HEK293 (cell line): Measurements from ENCODE around the gene HOXB9.

Source experiments
- CTCF ChIA-PET: fragments of 350-600 bp; formaldehyde crosslinking; extraction: SDS; loops from one replicate; lab custom pipeline; 2021; ENCODE audit warnings: antibody characterized with exemption; lab: Yijun Ruan, JAX
- POLR2A ChIA-PET: fragments of 300-600 bp; formaldehyde crosslinking; extraction: SDS; loops from one replicate; lab custom pipeline; 2020; ENCODE audit warnings: antibody characterized with exemption, inconsistent platforms; lab: Yijun Ruan, JAX
- H3K27ac ChIP-seq: fragments of 200-500 bp; sonication (Bioruptor generic); 2 replicates; pipeline ENCODE4 v1.5.1; 2014; ENCODE audit warnings: low read depth, low read length, control low read depth, inconsistent platforms; ENCODE audit errors: extremely low read depth
- H3K36me3 ChIP-seq, 2 experiments: fragments of 200-500 bp in 1 of 2; sonication (Bioruptor generic) in 1 of 2; 1 replicate in 1 of 2; 2 replicates in 1 of 2; pipeline ENCODE4 v1.5.1; 2014 to 2017; ENCODE audit warnings: inconsistent platforms in 2 of 2, low read length in 2 of 2; ENCODE audit not compliant: control insufficient read depth in 2 of 2, insufficient read depth in 1 of 2
- H3K4me1 ChIP-seq: fragments of 200-500 bp; sonication (Bioruptor generic); 2 replicates; pipeline ENCODE4 v1.5.1; 2014; ENCODE audit warnings: mild to moderate bottlenecking, low read length, inconsistent platforms; ENCODE audit not compliant: control insufficient read depth, insufficient read depth
- H3K4me3 ChIP-seq: 2 replicates; pipeline ENCODE4 v1.5.1; 2011; ENCODE audit warnings: low read depth, mild to moderate bottlenecking, control low read depth, low read length, moderate library complexity
- H3K9me3 ChIP-seq: fragments of 200-500 bp; sonication (Bioruptor generic); 2 replicates; pipeline ENCODE4 v1.5.1; 2014; ENCODE audit warnings: low read depth, low read length, inconsistent platforms; ENCODE audit not compliant: control insufficient read depth, insufficient read depth
- EGR2 ChIP-seq: fragments of 450-650 bp; formaldehyde crosslinking; IDR thresholded peaks from 2 replicates; pipeline ENCODE4 v1.5.1; 2016; ENCODE audit warnings: low read depth, missing biosample characterization, missing genetic modification characterization
- IKZF3 ChIP-seq: fragments of 450-650 bp; IDR thresholded peaks from 2 replicates; pipeline ENCODE4 v1.5.0; 2018; ENCODE audit warnings: missing biosample characterization, mild to moderate bottlenecking, missing genetic modification characterization, moderate library complexity
- MYNN ChIP-seq: fragments of 450-650 bp; formaldehyde crosslinking; IDR thresholded peaks from 2 replicates; pipeline ENCODE4 v1.5.1; 2016; ENCODE audit warnings: missing biosample characterization, missing genetic modification characterization, borderline replicate concordance
- OSR2 ChIP-seq: fragments of 450-650 bp; formaldehyde crosslinking; IDR thresholded peaks from 2 replicates; pipeline ENCODE4 v1.5.1; 2016; ENCODE audit warnings: missing biosample characterization, missing genetic modification characterization
- PRDM1 ChIP-seq: fragments of 450-650 bp; formaldehyde crosslinking; IDR thresholded peaks from 2 replicates; pipeline ENCODE4; 2016; ENCODE audit warnings: missing biosample characterization, missing genetic modification characterization
- PRDM2 ChIP-seq: fragments of 450-650 bp; formaldehyde crosslinking; IDR thresholded peaks from 2 replicates; pipeline ENCODE4 v1.5.1; 2016; ENCODE audit warnings: missing biosample characterization, missing genetic modification characterization, borderline replicate concordance
- REPIN1 ChIP-seq: fragments of 450-650 bp; formaldehyde crosslinking; IDR thresholded peaks from 2 replicates; pipeline ENCODE4 v1.5.1; 2017; ENCODE audit warnings: missing biosample characterization, missing genetic modification characterization, low read depth
- SCRT1 ChIP-seq: fragments of 450-650 bp; formaldehyde crosslinking; IDR thresholded peaks from 2 replicates; pipeline ENCODE4 v1.5.1; 2016; ENCODE audit warnings: missing biosample characterization, missing genetic modification characterization, borderline replicate concordance
- SP7 ChIP-seq: fragments of 450-650 bp; formaldehyde crosslinking; IDR thresholded peaks from 2 replicates; pipeline ENCODE4 v1.5.1; 2016; ENCODE audit warnings: missing biosample characterization, missing genetic modification characterization
- ZBTB20 ChIP-seq: fragments of 450-650 bp; formaldehyde crosslinking; IDR thresholded peaks from 2 replicates; pipeline ENCODE4 v1.5.1; 2016; ENCODE audit warnings: missing biosample characterization, missing genetic modification characterization
- ZFHX2 ChIP-seq: fragments of 450-650 bp; formaldehyde crosslinking; conservative IDR thresholded peaks from 2 replicates; pipeline ENCODE4 v1.5.1; 2016; ENCODE audit warnings: missing biosample characterization, missing genetic modification characterization
- ZNF121 ChIP-seq: fragments of 450-650 bp; formaldehyde crosslinking; IDR thresholded peaks from 2 replicates; pipeline ENCODE4 v1.5.1; 2016; ENCODE audit warnings: missing biosample characterization, missing genetic modification characterization
- ZNF394 ChIP-seq: fragments of 450-650 bp; formaldehyde crosslinking; IDR thresholded peaks from 2 replicates; pipeline ENCODE4 v1.5.1; 2016; ENCODE audit warnings: missing biosample characterization, missing genetic modification characterization, mild to moderate bottlenecking, moderate library complexity, borderline replicate concordance
- ZNF521 ChIP-seq: fragments of 450-650 bp; formaldehyde crosslinking; IDR thresholded peaks from 2 replicates; pipeline ENCODE4 v1.5.1; 2017; ENCODE audit warnings: missing biosample characterization, mild to moderate bottlenecking, missing genetic modification characterization
- ZNF561 ChIP-seq: fragments of 450-650 bp; IDR thresholded peaks from 2 replicates; pipeline ENCODE4 v1.5.1; 2018; ENCODE audit warnings: missing biosample characterization, missing genetic modification characterization, borderline replicate concordance
- ZNF624 ChIP-seq: fragments of 450-650 bp; formaldehyde crosslinking; IDR thresholded peaks from 2 replicates; pipeline ENCODE4 v1.5.1; 2017; ENCODE audit warnings: missing biosample characterization, missing genetic modification characterization
- ZNF658 ChIP-seq: fragments of 450-650 bp; formaldehyde crosslinking; IDR thresholded peaks from 2 replicates; pipeline ENCODE4; 2016; ENCODE audit warnings: missing biosample characterization, missing genetic modification characterization
- ZNF704 ChIP-seq: fragments of 450-650 bp; formaldehyde crosslinking; IDR thresholded peaks from 2 replicates; pipeline ENCODE4 v1.5.1; 2016; ENCODE audit warnings: missing biosample characterization, missing genetic modification characterization
- ZNF76 ChIP-seq: fragments of 450-650 bp; formaldehyde crosslinking; IDR thresholded peaks from 2 replicates; pipeline ENCODE4; 2016; ENCODE audit warnings: low read depth, missing biosample characterization, missing genetic modification characterization, borderline replicate concordance
- ZNF785 ChIP-seq: fragments of 450-650 bp; formaldehyde crosslinking; IDR thresholded peaks from 2 replicates; pipeline ENCODE4 v1.5.1; 2016; ENCODE audit warnings: missing biosample characterization, missing genetic modification characterization
- TF ChIP-seq, protein P1 (sequence below): fragments of 450-650 bp; formaldehyde crosslinking; IDR thresholded peaks from 2 replicates; pipeline ENCODE4 v1.5.1; 2016; ENCODE audit warnings: missing biosample characterization, missing genetic modification characterization
- TF ChIP-seq, protein P2 (sequence below): fragments of 450-650 bp; formaldehyde crosslinking; IDR thresholded peaks from 2 replicates; pipeline ENCODE4 v1.5.1; 2017; ENCODE audit warnings: missing biosample characterization, missing genetic modification characterization
- TF ChIP-seq, protein P3 (sequence below): fragments of 450-650 bp; formaldehyde crosslinking; IDR thresholded peaks from 2 replicates; pipeline ENCODE4 v1.5.1; 2016; ENCODE audit warnings: missing biosample characterization, missing genetic modification characterization

Gene HOXB9

DNA sequence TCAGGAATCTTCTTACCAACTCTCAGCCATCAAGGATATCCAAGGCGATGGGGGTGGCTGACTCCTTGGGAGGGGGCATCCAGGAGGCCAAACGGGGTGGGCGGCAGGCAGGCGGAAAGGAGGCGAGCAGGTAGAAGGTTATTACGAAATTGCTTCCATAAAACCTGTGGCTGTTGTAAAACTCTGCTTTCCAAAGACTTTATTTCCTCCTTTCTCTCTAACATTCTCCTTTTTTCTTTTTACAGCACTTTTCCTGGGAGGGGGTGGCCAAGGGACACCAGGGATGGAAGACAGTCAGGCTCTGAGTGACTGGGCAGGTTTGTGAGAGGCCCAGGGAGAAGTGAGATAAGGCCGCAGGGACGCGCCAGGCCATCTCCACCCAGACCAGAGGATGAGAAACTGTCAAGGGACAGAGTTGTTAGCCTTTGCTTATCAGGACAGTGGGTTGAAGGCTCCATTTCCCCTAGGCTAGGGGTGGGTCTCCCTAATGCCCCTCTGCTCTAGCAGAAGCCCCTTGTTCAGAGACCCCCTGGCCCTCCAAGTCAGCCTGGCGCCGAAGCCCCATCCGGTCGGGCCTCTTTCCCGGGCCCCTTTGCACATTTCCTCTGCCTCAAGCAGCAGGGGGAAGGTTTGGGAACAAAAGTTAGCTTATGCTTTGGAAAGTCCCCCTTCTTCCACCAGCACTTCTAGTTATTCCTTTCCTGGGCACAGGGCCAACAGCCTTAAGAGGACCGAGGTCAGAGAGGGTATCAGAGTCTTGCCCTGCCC, 5.0 kb upstream of the HOXB9 start:
- Histone ChIP-seq H3K36me3 (peaks cover 8 to 47% of the 10 kb centered on the region in 2 experiments; a peak in 2 of 3 replicates), H3K4me3 (no peak overlapping the region), H3K27ac (no peak overlapping the region), H3K9me3 (no peaks in the 10 kb centered on the region), H3K4me1 (peaks cover 6% of the 10 kb centered on the region; the same call in 1 of the 2 replicates)
- ChIA-PET CTCF (interaction anchor here (1.9 kb wide), 1 partner anchor 323 kb away, joined by 5 read pairs; no protein-coding TSS in a partner anchor), POLR2A (interaction anchor here (0.6 kb wide), 1 partner anchor 29 kb away, joined by 3 read pairs; no protein-coding TSS in a partner anchor)
- TF ChIP-seq ZNF704 (tag by site-specific recombination) (no peak), REPIN1 (no peak), PRDM2 (tag by site-specific recombination) (no peak), ZNF521 (tag by site-specific recombination) (no peak), ZNF394 (tag by site-specific recombination) (no peak), MYNN (tag by site-specific recombination) (no peak), ZNF624 (tag by site-specific recombination) (no peak), EGR2 (tag by site-specific recombination) (0 out of 2 replicates have a peak, but pooled peaks have one; percentile 11), ZNF785 (tag by site-specific recombination) (no peak), PRDM1 (tag by site-specific recombination) (peak; percentile 63), ZBTB20 (tag by site-specific recombination) (no peak), SP7 (tag by site-specific recombination) (no peak), ZFHX2 (tag by site-specific recombination) (peak; percentile 31; the same call in 1 of the 2 replicates), ZNF658 (tag by site-specific recombination) (no peak), OSR2 (tag by site-specific recombination) (no peak), SCRT1 (tag by site-specific recombination) (no peak), ZNF561 (tag by site-specific recombination) (no peak), ZNF121 (tag by site-specific recombination) (no peak), ZNF76 (no peak), IKZF3 (tag by site-specific recombination) (no peak)
- TF ChIP-seq, protein P1, sequence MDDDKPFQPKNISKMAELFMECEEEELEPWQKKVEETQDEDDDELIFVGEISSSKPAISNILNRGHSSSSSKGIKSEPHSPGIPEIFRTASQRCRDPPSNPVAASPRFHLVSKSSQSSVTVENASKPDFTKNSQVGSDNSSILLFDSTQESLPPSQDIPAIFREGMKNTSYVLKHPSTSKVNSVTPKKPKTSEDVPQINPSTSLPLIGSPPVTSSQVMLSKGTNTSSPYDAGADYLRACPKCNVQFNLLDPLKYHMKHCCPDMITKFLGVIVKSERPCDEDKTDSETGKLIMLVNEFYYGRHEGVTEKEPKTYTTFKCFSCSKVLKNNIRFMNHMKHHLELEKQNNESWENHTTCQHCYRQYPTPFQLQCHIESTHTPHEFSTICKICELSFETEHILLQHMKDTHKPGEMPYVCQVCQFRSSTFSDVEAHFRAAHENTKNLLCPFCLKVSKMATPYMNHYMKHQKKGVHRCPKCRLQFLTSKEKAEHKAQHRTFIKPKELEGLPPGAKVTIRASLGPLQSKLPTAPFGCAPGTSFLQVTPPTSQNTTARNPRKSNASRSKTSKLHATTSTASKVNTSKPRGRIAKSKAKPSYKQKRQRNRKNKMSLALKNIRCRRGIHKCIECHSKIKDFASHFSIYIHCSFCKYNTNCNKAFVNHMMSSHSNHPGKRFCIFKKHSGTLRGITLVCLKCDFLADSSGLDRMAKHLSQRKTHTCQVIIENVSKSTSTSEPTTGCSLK (tag by site-specific recombination): no peak
- TF ChIP-seq, protein P2, sequence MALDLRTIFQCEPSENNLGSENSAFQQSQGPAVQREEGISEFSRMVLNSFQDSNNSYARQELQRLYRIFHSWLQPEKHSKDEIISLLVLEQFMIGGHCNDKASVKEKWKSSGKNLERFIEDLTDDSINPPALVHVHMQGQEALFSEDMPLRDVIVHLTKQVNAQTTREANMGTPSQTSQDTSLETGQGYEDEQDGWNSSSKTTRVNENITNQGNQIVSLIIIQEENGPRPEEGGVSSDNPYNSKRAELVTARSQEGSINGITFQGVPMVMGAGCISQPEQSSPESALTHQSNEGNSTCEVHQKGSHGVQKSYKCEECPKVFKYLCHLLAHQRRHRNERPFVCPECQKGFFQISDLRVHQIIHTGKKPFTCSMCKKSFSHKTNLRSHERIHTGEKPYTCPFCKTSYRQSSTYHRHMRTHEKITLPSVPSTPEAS (tag by site-specific recombination): no peak
- TF ChIP-seq, protein P3, sequence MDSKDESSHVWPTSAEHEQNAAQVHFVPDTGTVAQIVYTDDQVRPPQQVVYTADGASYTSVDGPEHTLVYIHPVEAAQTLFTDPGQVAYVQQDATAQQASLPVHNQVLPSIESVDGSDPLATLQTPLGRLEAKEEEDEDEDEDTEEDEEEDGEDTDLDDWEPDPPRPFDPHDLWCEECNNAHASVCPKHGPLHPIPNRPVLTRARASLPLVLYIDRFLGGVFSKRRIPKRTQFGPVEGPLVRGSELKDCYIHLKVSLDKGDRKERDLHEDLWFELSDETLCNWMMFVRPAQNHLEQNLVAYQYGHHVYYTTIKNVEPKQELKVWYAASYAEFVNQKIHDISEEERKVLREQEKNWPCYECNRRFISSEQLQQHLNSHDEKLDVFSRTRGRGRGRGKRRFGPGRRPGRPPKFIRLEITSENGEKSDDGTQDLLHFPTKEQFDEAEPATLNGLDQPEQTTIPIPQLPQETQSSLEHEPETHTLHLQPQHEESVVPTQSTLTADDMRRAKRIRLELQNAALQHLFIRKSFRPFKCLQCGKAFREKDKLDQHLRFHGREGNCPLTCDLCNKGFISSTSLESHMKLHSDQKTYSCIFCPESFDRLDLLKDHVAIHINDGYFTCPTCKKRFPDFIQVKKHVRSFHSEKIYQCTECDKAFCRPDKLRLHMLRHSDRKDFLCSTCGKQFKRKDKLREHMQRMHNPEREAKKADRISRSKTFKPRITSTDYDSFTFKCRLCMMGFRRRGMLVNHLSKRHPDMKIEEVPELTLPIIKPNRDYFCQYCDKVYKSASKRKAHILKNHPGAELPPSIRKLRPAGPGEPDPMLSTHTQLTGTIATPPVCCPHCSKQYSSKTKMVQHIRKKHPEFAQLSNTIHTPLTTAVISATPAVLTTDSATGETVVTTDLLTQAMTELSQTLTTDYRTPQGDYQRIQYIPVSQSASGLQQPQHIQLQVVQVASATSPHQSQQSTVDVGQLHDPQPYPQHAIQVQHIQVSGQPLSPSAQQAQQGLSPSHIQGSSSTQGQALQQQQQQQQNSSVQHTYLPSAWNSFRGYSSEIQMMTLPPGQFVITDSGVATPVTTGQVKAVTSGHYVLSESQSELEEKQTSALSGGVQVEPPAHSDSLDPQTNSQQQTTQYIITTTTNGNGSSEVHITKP (tag by site-specific recombination): no peak
